Upper lobe of right lung (tissue), 1 donor: Measurements from ENCODE around the gene FAP. TPM values are rescaled to one million over a fixed set of nuclear protein-coding genes. Genes with fewer than 3 reads are reported as not detected.

Source experiments
- ATAC-seq: fragments of 200-7000 bp; cut with Tn5 transposase; one replicate; pipeline ENCODE4 v1.9.1; 2020; ENCODE audit warnings: mild to moderate bottlenecking, moderate library complexity
- DNase-seq: peaks from one replicate; pipeline ENCODE4 v3.0.0-alpha.2; 2020
- H3K27ac ChIP-seq: fragments of 200-600 bp; one replicate; pipeline ENCODE4 v1.8.0; 2022
- H3K27me3 ChIP-seq: fragments of 200-600 bp; one replicate; pipeline ENCODE4 v1.8.0; 2022; ENCODE audit warnings: mild to moderate bottlenecking
- H3K36me3 ChIP-seq: fragments of 200-600 bp; one replicate; pipeline ENCODE4 v1.8.0; 2022
- H3K4me1 ChIP-seq: fragments of 200-600 bp; one replicate; pipeline ENCODE4 v1.8.0; 2022
- H3K4me3 ChIP-seq: fragments of 200-600 bp; one replicate; pipeline ENCODE4 v1.8.0; 2022; ENCODE audit warnings: mild to moderate bottlenecking
- H3K9me3 ChIP-seq: fragments of 200-600 bp; one replicate; pipeline ENCODE4 v1.8.0; 2022
- CTCF ChIP-seq: fragments of 200-600 bp; IDR thresholded peaks from one replicate; pipeline ENCODE4 v1.8.0; 2022; ENCODE audit warnings: antibody characterized with exemption
- intact Hi-C: fragments of 100-400 bp; cut with DNase I; formaldehyde crosslinking; loops from one replicate; pipeline ENCODE4 v1.11.0; 2022
- long read RNA-seq: library from polyadenylated mRNA; unstranded; transcript quantifications from one replicate; pipeline ENCODE4 v2.0.0, GENCODE V29; 2021
- total RNA-seq: library from RNA; stranded (reverse); fragmentation: NEBNext Ultra II Directional; extraction: Animal tissue kit (Norgen Biotek cat#: 25700); gene quantifications from one replicate; pipeline ENCODE4 v1.2.1, GENCODE V29; 2021
- donor health status: DM: no; HTN: yes; CAD: no; lungs with severe emphysema.

The FAP gene
- 5.4 TPM for total RNA-seq
- long read RNA-seq, partial matches to known transcripts = 0 of 5 reads
- long read RNA-seq, other reads (novel, unspliced or antisense) = 1 of 5 reads

GRCh38 chr2:162243294-162243693 lies at the start of gene FAP:
Gene FAP (minus strand): TSS chr2:162243445. CDS start chr2:162243327, 118 bp downstream.
- intact Hi-C loops = no loop called here
- peak within 1 kb of the TSS; percentile 44 for H3K27ac ChIP-seq
- H3K9me3 ChIP-seq = no peaks in the 10 kb centered on the region
- H3K27me3 ChIP-seq = no peaks in the 10 kb centered on the region
- H3K4me1 ChIP-seq = peaks cover 17% of the 10 kb centered on the region
- DNase-seq = no peak
- ATAC-seq = no peak
- H3K4me3 ChIP-seq = peak within 1 kb of the TSS; percentile 23
- H3K36me3 ChIP-seq = no peaks in the 10 kb centered on the region
- no peak for TF ChIP-seq CTCF

GRCh38 chr2:162291748-162292147 lies 48.5 kb upstream of the FAP start:
- H3K4me1 ChIP-seq = no peaks in the 10 kb centered on the region
- no peak overlapping the region for H3K27ac ChIP-seq
- TF ChIP-seq CTCF = no peak

GRCh38 chr2:162282765-162283425 lies 39.6 kb upstream of the FAP start:
- DNase-seq (no peak), ATAC-seq (no peak)
- Histone ChIP-seq H3K4me1 (no peaks in the 10 kb centered on the region), H3K27ac (no peak overlapping the region), H3K36me3 (peaks cover 75% of the 10 kb centered on the region), H3K9me3 (no peaks in the 10 kb centered on the region), H3K4me3 (no peak overlapping the region), H3K27me3 (no peaks in the 10 kb centered on the region)
- no peak for TF ChIP-seq CTCF
- intact Hi-C loops = no loop called here

More at GRCh38 chr2:162291748-162292147, 48.5 kb upstream of the FAP start:
- H3K4me3 ChIP-seq = no peak overlapping the region
- peak; percentile 20 for ATAC-seq
- DNase-seq = no peak
- intact Hi-C loops = loop anchor here (10.0 kb wide), 1 partner anchor 67 kb away; no protein-coding TSS in a partner anchor
- no peaks in the 10 kb centered on the region for H3K27me3 ChIP-seq
- H3K9me3 ChIP-seq = no peaks in the 10 kb centered on the region
- peaks cover 19% of the 10 kb centered on the region for H3K36me3 ChIP-seq

- Histone ChIP-seq H3K4me3 (no peak overlapping the region), H3K27me3 (no peaks in the 10 kb centered on the region), H3K27ac (no peak overlapping the region), H3K36me3 (peaks cover 74% of the 10 kb centered on the region), H3K4me1 (no peaks in the 10 kb centered on the region), H3K9me3 (no peaks in the 10 kb centered on the region)
- no peak for DNase-seq
- TF ChIP-seq CTCF = no peak
- no peak for ATAC-seq
- intact Hi-C loops = no loop called here
Measured at GRCh38 chr2:162280654-162281053, 37.4 kb upstream of the FAP start.

- Histone ChIP-seq H3K27me3 (no peaks in the 10 kb centered on the region), H3K36me3 (peaks cover 58% of the 10 kb centered on the region), H3K9me3 (no peaks in the 10 kb centered on the region), H3K4me1 (no peaks in the 10 kb centered on the region), H3K27ac (no peak overlapping the region), H3K4me3 (no peak overlapping the region)
- ATAC-seq (no peak), DNase-seq (no peak)
- TF ChIP-seq CTCF = no peak
- intact Hi-C loops = no loop called here
Measured at GRCh38 chr2:162277381-162277780, 34.1 kb upstream of the FAP start.
